Measurements from ENCODE around the gene MRPL38. TPM values are rescaled to one million over a fixed set of nuclear protein-coding genes. Genes with fewer than 3 reads are reported as not detected.
A peak's percentile ranks its signal among the peaks of the same experiment; 100 is the strongest.
"Not testable (repeated sequence)": the region's sequence is repeated elsewhere in the genome, so short reads cannot be mapped to it uniquely, and the experiment has no call there.

The MRPL38 gene
- polyA plus RNA-seq, 1 donor = 74.8 TPM

- no peak for DNase-seq
Observed at GRCh38 chr17:75876938-75877751, 27.5 kb downstream of the MRPL38 start.

- DNase-seq = no peak
Observed at GRCh38 chr17:75876190-75876937, 28.3 kb downstream of the MRPL38 start.

- no peak for DNase-seq
Observed at GRCh38 chr17:75875940-75876189, 28.8 kb downstream of the MRPL38 start.

- DNase-seq = no peak
Observed at GRCh38 chr17:75875182-75875939, 29.3 kb downstream of the MRPL38 start.

GRCh38 chr17:75874323-75875181, 30.1 kb downstream of the MRPL38 start:
- DNase-seq = no peak

- DNase-seq = no peak
Observed at GRCh38 chr17:75873587-75874322, 30.9 kb downstream of the MRPL38 start.

GRCh38 chr17:75872434-75873351, 32.0 kb downstream of the MRPL38 start:
- DNase-seq = no peak

GRCh38 chr17:75870228-75870627, 34.5 kb downstream of the MRPL38 start:
- not testable (repeated sequence) for DNase-seq

GRCh38 chr17:75869282-75870141, 35.2 kb downstream of the MRPL38 start:
- DNase-seq = no peak

- not testable (repeated sequence) for DNase-seq
Observed at GRCh38 chr17:75868730-75869281, 35.9 kb downstream of the MRPL38 start.

- DNase-seq = not testable (repeated sequence)
Observed at GRCh38 chr17:75865404-75866188, 39.1 kb downstream of the MRPL38 start.

- not testable (repeated sequence) for DNase-seq
Observed at GRCh38 chr17:75864887-75865286, 39.8 kb downstream of the MRPL38 start.

- peak; percentile 79 for DNase-seq
Observed at GRCh38 chr17:75864448-75864871, 40.2 kb downstream of the MRPL38 start.

GRCh38 chr17:75861927-75862317, 42.8 kb downstream of the MRPL38 start:
- DNase-seq = no peak

GRCh38 chr17:75859358-75859757, 45.3 kb downstream of the MRPL38 start:
- not testable (repeated sequence) for DNase-seq

GRCh38 chr17:75856062-75856756, 48.5 kb downstream of the MRPL38 start:
- no peak for DNase-seq
